ENCODE measurements around the gene SH3PXD2B. TPM values are rescaled to one million over a fixed set of nuclear protein-coding genes. Genes with fewer than 3 reads are reported as not detected.

Gene SH3PXD2B
- total and polyA plus RNA-seq, 10 donors = 2.0 to 31.8 (median 9.9) TPM

GRCh38 chr5:172281346-172281745 is 173.0 kb downstream of the SH3PXD2B start:
- Histone ChIP-seq H3K27me3 (replicated peaks in 1 of 7) (no peaks in the 10 kb centered on the region), H3K9me3 (no peaks in the 10 kb centered on the region), H3K4me1 (peaks cover 14 to 43% (median 27%) of the 10 kb centered on the region in 6 donors), H3K36me3 (no peaks in the 10 kb centered on the region), H3K27ac (no peak overlapping the region), H3K4me3 (no peak overlapping the region)
- TF ChIP-seq POLR2A (IDR thresholded peaks at IDR 0.05) = no peak
- TF ChIP-seq CTCF (IDR thresholded peaks at IDR 0.05 in 8 of 11, conservative IDR thresholded peaks at IDR 0.05 in 3 of 11) = no peak
- no peak for TF ChIP-seq POLR2AphosphoS5 (IDR thresholded peaks at IDR 0.05)
- 81 to 95% (median 90%) methylated on average over 6 of the region's 6 CpGs for WGBS, 5 donors
- DNase-seq = no peak
- intact Hi-C loops (cut with DNase I; ENCODE audit: low total_unique reads) = loop anchor here (10.0 kb wide), 1 partner anchor 87 kb away; the partner anchor contains the start of gene EFCAB9

GRCh38 chr5:172280929-172281328 is 173.4 kb downstream of the SH3PXD2B start:
- intact Hi-C loops (cut with DNase I; ENCODE audit: low total_unique reads) = loop anchor here (10.0 kb wide), 1 partner anchor 86 kb away; the partner anchor contains the start of gene EFCAB9
- WGBS, 5 donors = 83 to 94% (median 91%) methylated on average over 4 of the region's 4 CpGs
- Histone ChIP-seq H3K27ac (no peak overlapping the region), H3K4me1 (peaks cover 14 to 47% (median 30%) of the 10 kb centered on the region in 6 donors), H3K9me3 (no peaks in the 10 kb centered on the region), H3K27me3 (replicated peaks in 1 of 7) (no peaks in the 10 kb centered on the region), H3K4me3 (no peak overlapping the region), H3K36me3 (no peaks in the 10 kb centered on the region)
- no peak for TF ChIP-seq POLR2AphosphoS5 (IDR thresholded peaks at IDR 0.05)
- TF ChIP-seq POLR2A (IDR thresholded peaks at IDR 0.05) = no peak
- TF ChIP-seq CTCF (IDR thresholded peaks at IDR 0.05 in 8 of 11, conservative IDR thresholded peaks at IDR 0.05 in 3 of 11) = no peak
- DNase-seq = no peak

- no peaks in the 10 kb centered on the region for H3K36me3 ChIP-seq
- no peak overlapping the region for H3K4me3 ChIP-seq
- intact Hi-C loops (cut with DNase I; ENCODE audit: low total_unique reads) = loop anchor here (10.0 kb wide), 1 partner anchor 86 kb away; the partner anchor contains the start of gene EFCAB9
- H3K27me3 ChIP-seq (replicated peaks in 1 of 7) = no peaks in the 10 kb centered on the region
- 90 to 97% (median 94%) methylated on average over 5 of the region's 5 CpGs for WGBS, 5 donors
- H3K27ac ChIP-seq = no peak overlapping the region
- no peak for DNase-seq
- TF ChIP-seq POLR2AphosphoS5 (IDR thresholded peaks at IDR 0.05) (no peak), CTCF (IDR thresholded peaks at IDR 0.05 in 8 of 11, conservative IDR thresholded peaks at IDR 0.05 in 3 of 11) (no peak), POLR2A (IDR thresholded peaks at IDR 0.05) (no peak)
- peaks cover 14 to 53% (median 35%) of the 10 kb centered on the region in 6 donors for H3K4me1 ChIP-seq
- H3K9me3 ChIP-seq = no peaks in the 10 kb centered on the region
Measured at GRCh38 chr5:172280317-172280716, 174.0 kb downstream of the SH3PXD2B start.

GRCh38 chr5:172278356-172278755 is 176.0 kb downstream of the SH3PXD2B start:
- intact Hi-C loops (cut with DNase I; ENCODE audit: low total_unique reads) = no loop called here
- Histone ChIP-seq H3K4me3 (no peak overlapping the region), H3K9me3 (no peaks in the 10 kb centered on the region), H3K27ac (no peak overlapping the region), H3K36me3 (no peaks in the 10 kb centered on the region), H3K4me1 (peaks cover 12 to 51% (median 35%) of the 10 kb centered on the region in 6 donors), H3K27me3 (replicated peaks in 1 of 7) (no peaks in the 10 kb centered on the region)
- 95 to 99% (median 96%) methylated on average over 9 of the region's 9 CpGs for WGBS, 5 donors
- DNase-seq = no peak
- no peak for TF ChIP-seq POLR2AphosphoS5 (IDR thresholded peaks at IDR 0.05)
- TF ChIP-seq POLR2A (IDR thresholded peaks at IDR 0.05) = no peak
- no peak for TF ChIP-seq CTCF (IDR thresholded peaks at IDR 0.05 in 8 of 11, conservative IDR thresholded peaks at IDR 0.05 in 3 of 11)
